Mesendoderm (in vitro differentiated cells): Measurements from ENCODE around the gene TMEM14A.

Experiments used
- DNase-seq: peaks from one replicate; pipeline ENCODE4 v3.0.0; 2013
- H2AK5ac ChIP-seq: 2 replicates; pipeline ENCODE4 v1.6.1; 2013; ENCODE audit warnings: low read length, inconsistent platforms
- H2BK120ac ChIP-seq: 2 replicates; pipeline ENCODE4 v1.6.1; 2013; ENCODE audit warnings: low read depth, mild to moderate bottlenecking, low read length, moderate library complexity, mixed read lengths
- H2BK15ac ChIP-seq: replicated peaks from 2 replicates; pipeline ENCODE4 v1.6.1; 2013; ENCODE audit warnings: low read depth, mild to moderate bottlenecking, moderate library complexity
- H2BK5ac ChIP-seq: 2 replicates; pipeline ENCODE4 v1.6.1; 2013; ENCODE audit warnings: low read length, inconsistent platforms
- H3K18ac ChIP-seq: 2 replicates; pipeline ENCODE4 v1.6.1; 2013; ENCODE audit warnings: mild to moderate bottlenecking, low read length, mixed read lengths
- H3K23ac ChIP-seq: one replicate; pipeline ENCODE4 v1.6.1; 2013; ENCODE audit warnings: low read length
- H3K27ac ChIP-seq: 2 replicates; pipeline ENCODE4 v1.5.1; 2013; ENCODE audit warnings: low read depth, mild to moderate bottlenecking, inconsistent platforms, low read length, moderate library complexity
- H3K27me3 ChIP-seq: 2 replicates; pipeline ENCODE4 v1.6.1; 2013; ENCODE audit warnings: low read length, control low read depth, mild to moderate bottlenecking, inconsistent platforms; ENCODE audit not compliant: insufficient read depth, poor library complexity
- H3K36me3 ChIP-seq: 2 replicates; pipeline ENCODE4 v1.6.1; 2013; ENCODE audit warnings: low read length, inconsistent platforms; ENCODE audit not compliant: control insufficient read depth, insufficient read depth
- H3K4ac ChIP-seq: one replicate; pipeline ENCODE4 v1.6.1; 2013; ENCODE audit warnings: low read depth, mild to moderate bottlenecking, low read length, moderate library complexity
- H3K4me1 ChIP-seq: 2 replicates; pipeline ENCODE4 v1.6.1; 2013; ENCODE audit warnings: low read depth, low read length, inconsistent platforms; ENCODE audit not compliant: control insufficient read depth
- H3K4me2 ChIP-seq: 2 replicates; pipeline ENCODE4 v1.6.1; 2013; ENCODE audit warnings: low read length
- H3K4me3 ChIP-seq: 2 replicates; pipeline ENCODE4 v1.5.1; 2013; ENCODE audit warnings: mild to moderate bottlenecking, low read length
- H3K56ac ChIP-seq: one replicate; pipeline ENCODE4 v1.6.1; 2013; ENCODE audit warnings: low read length
- H3K79me1 ChIP-seq: 2 replicates; pipeline ENCODE4 v1.6.1; 2013; ENCODE audit warnings: low read length, inconsistent platforms
- H3K79me2 ChIP-seq: 2 replicates; pipeline ENCODE4 v1.6.1; 2013; ENCODE audit warnings: mild to moderate bottlenecking, low read length; ENCODE audit not compliant: control insufficient read depth, insufficient read depth
- H3K9ac ChIP-seq: 2 replicates; pipeline ENCODE4 v1.6.1; 2013; ENCODE audit warnings: low read length, inconsistent platforms
- H4K5ac ChIP-seq: one replicate; pipeline ENCODE4 v1.6.1; 2013; ENCODE audit warnings: low read length
- H4K8ac ChIP-seq: one replicate; pipeline ENCODE4 v1.6.1; 2013; ENCODE audit warnings: low read depth, mild to moderate bottlenecking, control low read depth, low read length, moderate library complexity
- WGBS: extraction: QIAGEN DNeasy Blood & Tissue Kit; methylation state at CpG from one replicate; pipeline ENCODE4 v1.1.7; 2013; ENCODE audit warnings: low lambda C conversion rate, missing lambda C conversion rate; ENCODE audit not compliant: insufficient coverage; ENCODE audit errors: extremely low coverage; 5-methylcytosine and 5-hydroxymethylcytosine counted together

TMEM14A gene

GRCh38 chr6:52725535-52726192 lies 54.8 kb downstream of the TMEM14A start:
- DNase-seq: no peak
- no peaks in the 10 kb centered on the region for H3K79me1 ChIP-seq
- no peak overlapping the region for H3K18ac ChIP-seq
- H4K5ac ChIP-seq: no peak overlapping the region
- H2BK5ac ChIP-seq: no peak overlapping the region
- H3K23ac ChIP-seq: no peak overlapping the region
- H3K56ac ChIP-seq: no peak overlapping the region
- H2BK15ac ChIP-seq: peak overlapping the region; percentile 57
- H3K27me3 ChIP-seq: no peaks in the 10 kb centered on the region
- H3K4me2 ChIP-seq: no peak overlapping the region
- no peaks in the 10 kb centered on the region for H3K79me2 ChIP-seq
- H2BK120ac ChIP-seq: no peak overlapping the region
- no peak overlapping the region for H3K9ac ChIP-seq
- no CpG with 5 or more reads among the region's 2 CpGs for WGBS
- no peak overlapping the region for H3K4me3 ChIP-seq
- peaks cover 5% of the 10 kb centered on the region for H3K4me1 ChIP-seq
- no peak overlapping the region for H2AK5ac ChIP-seq
- no peak overlapping the region for H4K8ac ChIP-seq
- no peak overlapping the region for H3K27ac ChIP-seq
- no peaks in the 10 kb centered on the region for H3K36me3 ChIP-seq
- no peak overlapping the region for H3K4ac ChIP-seq

- Histone ChIP-seq H3K4ac (no peak overlapping the region), H3K27me3 (no peaks in the 10 kb centered on the region), H3K56ac (no peak overlapping the region), H3K4me3 (no peak overlapping the region), H3K79me2 (no peaks in the 10 kb centered on the region), H4K5ac (no peak overlapping the region), H3K18ac (no peak overlapping the region), H2BK5ac (no peak overlapping the region), H3K79me1 (no peaks in the 10 kb centered on the region), H3K4me1 (peaks cover 5% of the 10 kb centered on the region), H2BK15ac (no peak overlapping the region), H3K36me3 (no peaks in the 10 kb centered on the region), H4K8ac (no peak overlapping the region), H2BK120ac (no peak overlapping the region), H3K9ac (no peak overlapping the region), H3K27ac (no peak overlapping the region), H3K23ac (no peak overlapping the region), H3K4me2 (no peak overlapping the region), H2AK5ac (no peak overlapping the region)
- DNase-seq: no peak
- WGBS: no CpG with 5 or more reads among the region's 2 CpGs
These were observed 55.3 kb downstream of the TMEM14A start for GRCh38 chr6:52726193-52726542.

- Histone ChIP-seq H3K4me1 (peaks cover 5% of the 10 kb centered on the region), H2AK5ac (no peak overlapping the region), H3K23ac (no peak overlapping the region), H3K4me2 (no peak overlapping the region), H4K5ac (no peak overlapping the region), H3K9ac (no peak overlapping the region), H4K8ac (no peak overlapping the region), H3K36me3 (no peaks in the 10 kb centered on the region), H2BK15ac (no peak overlapping the region), H3K79me1 (no peaks in the 10 kb centered on the region), H2BK5ac (no peak overlapping the region), H2BK120ac (no peak overlapping the region), H3K79me2 (no peaks in the 10 kb centered on the region), H3K4me3 (no peak overlapping the region), H3K4ac (no peak overlapping the region), H3K27ac (no peak overlapping the region), H3K18ac (no peak overlapping the region), H3K27me3 (no peaks in the 10 kb centered on the region), H3K56ac (no peak overlapping the region)
- WGBS: no CpG with 5 or more reads among the region's 15 CpGs
- no peak for DNase-seq
These were observed 56.0 kb downstream of the TMEM14A start for GRCh38 chr6:52726741-52727535.

- Histone ChIP-seq H3K27ac (no peak overlapping the region), H2AK5ac (no peak overlapping the region), H3K79me2 (no peaks in the 10 kb centered on the region), H3K4ac (peak overlapping the region; percentile 43), H3K4me3 (no peak overlapping the region), H2BK15ac (no peak overlapping the region), H3K23ac (no peak overlapping the region), H3K27me3 (no peaks in the 10 kb centered on the region), H3K9ac (no peak overlapping the region), H3K56ac (no peak overlapping the region), H4K5ac (no peak overlapping the region), H4K8ac (no peak overlapping the region), H3K36me3 (no peaks in the 10 kb centered on the region), H3K18ac (no peak overlapping the region), H3K4me1 (peaks cover 5% of the 10 kb centered on the region), H2BK120ac (no peak overlapping the region), H2BK5ac (no peak overlapping the region), H3K4me2 (no peak overlapping the region), H3K79me1 (no peaks in the 10 kb centered on the region)
- WGBS: no CpG with 5 or more reads among the region's 2 CpGs
- DNase-seq: no peak
These were observed 57.0 kb downstream of the TMEM14A start for GRCh38 chr6:52727908-52728307.

GRCh38 chr6:52728394-52728793 lies 57.5 kb downstream of the TMEM14A start:
- Histone ChIP-seq H3K23ac (no peak overlapping the region), H2BK120ac (no peak overlapping the region), H3K79me2 (no peaks in the 10 kb centered on the region), H3K56ac (no peak overlapping the region), H3K18ac (no peak overlapping the region), H3K27me3 (no peaks in the 10 kb centered on the region), H3K4me3 (no peak overlapping the region), H3K36me3 (no peaks in the 10 kb centered on the region), H3K27ac (no peak overlapping the region), H3K4me1 (peaks cover 5% of the 10 kb centered on the region), H2AK5ac (no peak overlapping the region), H3K9ac (no peak overlapping the region), H2BK5ac (no peak overlapping the region), H3K4ac (no peak overlapping the region), H4K5ac (no peak overlapping the region), H3K4me2 (no peak overlapping the region), H2BK15ac (no peak overlapping the region), H3K79me1 (no peaks in the 10 kb centered on the region), H4K8ac (no peak overlapping the region)
- no peak for DNase-seq
- no CpG with 5 or more reads among the region's 3 CpGs for WGBS
